ENCODE data around the gene DNAH3.

Gene DNAH3, protein sequence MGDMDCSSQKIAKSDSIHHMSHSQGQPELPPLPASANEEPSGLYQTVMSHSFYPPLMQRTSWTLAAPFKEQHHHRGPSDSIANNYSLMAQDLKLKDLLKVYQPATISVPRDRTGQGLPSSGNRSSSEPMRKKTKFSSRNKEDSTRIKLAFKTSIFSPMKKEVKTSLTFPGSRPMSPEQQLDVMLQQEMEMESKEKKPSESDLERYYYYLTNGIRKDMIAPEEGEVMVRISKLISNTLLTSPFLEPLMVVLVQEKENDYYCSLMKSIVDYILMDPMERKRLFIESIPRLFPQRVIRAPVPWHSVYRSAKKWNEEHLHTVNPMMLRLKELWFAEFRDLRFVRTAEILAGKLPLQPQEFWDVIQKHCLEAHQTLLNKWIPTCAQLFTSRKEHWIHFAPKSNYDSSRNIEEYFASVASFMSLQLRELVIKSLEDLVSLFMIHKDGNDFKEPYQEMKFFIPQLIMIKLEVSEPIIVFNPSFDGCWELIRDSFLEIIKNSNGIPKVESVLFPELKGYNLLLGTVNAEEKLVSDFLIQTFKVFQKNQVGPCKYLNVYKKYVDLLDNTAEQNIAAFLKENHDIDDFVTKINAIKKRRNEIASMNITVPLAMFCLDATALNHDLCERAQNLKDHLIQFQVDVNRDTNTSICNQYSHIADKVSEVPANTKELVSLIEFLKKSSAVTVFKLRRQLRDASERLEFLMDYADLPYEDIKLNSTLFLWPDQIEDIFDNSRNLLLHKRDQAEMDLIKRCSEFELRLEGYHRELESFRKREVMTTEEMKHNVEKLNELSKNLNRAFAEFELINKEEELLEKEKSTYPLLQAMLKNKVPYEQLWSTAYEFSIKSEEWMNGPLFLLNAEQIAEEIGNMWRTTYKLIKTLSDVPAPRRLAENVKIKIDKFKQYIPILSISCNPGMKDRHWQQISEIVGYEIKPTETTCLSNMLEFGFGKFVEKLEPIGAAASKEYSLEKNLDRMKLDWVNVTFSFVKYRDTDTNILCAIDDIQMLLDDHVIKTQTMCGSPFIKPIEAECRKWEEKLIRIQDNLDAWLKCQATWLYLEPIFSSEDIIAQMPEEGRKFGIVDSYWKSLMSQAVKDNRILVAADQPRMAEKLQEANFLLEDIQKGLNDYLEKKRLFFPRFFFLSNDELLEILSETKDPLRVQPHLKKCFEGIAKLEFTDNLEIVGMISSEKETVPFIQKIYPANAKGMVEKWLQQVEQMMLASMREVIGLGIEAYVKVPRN (N-terminal part only)

DNA sequence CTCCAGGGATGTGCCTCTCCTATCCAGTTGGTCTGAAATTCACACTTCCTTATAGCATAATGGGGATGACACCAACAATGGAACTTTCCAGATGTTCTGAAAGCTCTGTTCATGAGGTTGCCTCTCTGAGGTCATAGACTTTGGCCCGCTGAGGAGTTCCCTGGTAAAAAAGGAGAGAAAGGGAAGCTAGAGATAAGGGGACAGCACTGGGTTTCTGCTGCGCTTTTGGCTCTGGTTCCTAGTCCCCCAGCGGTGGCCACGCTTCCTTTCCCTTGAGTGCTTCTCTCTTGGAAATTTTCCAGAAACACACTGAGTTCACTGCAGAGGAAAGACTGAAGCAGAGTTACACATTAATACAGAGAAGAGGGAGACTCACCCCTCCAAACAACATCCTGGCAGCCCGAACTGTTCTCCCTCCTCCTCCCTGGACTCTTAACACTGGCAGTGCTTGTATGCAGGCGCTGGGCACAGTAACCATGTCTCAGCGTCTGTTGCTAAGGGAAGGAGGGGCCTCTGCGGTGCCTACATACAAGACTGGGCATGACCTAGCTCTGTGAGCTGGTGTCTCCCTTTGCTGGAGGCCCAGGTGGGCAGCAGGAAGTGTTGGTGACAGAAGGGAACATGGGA lies at the start of gene DNAH3:
Gene DNAH3, minus strand, starts transcription at position 472 of the 627 bp plus-strand sequence. CDS start 527 bp downstream, outside the sequence.
- H3K79me2 ChIP-seq (ENCODE audit: insufficient read depth, low read length): no peaks in the 10 kb centered on the region
- no peaks in the 10 kb centered on the region for H3K27me3 ChIP-seq (ENCODE audit: insufficient read depth, low read length)
- no peaks in the 10 kb centered on the region for H3K36me3 ChIP-seq (ENCODE audit: insufficient read depth, low read length)
- H3F3A ChIP-seq (ENCODE audit: insufficient read depth, low read length): no peaks in the 10 kb centered on the region
- TF ChIP-seq, protein P1, sequence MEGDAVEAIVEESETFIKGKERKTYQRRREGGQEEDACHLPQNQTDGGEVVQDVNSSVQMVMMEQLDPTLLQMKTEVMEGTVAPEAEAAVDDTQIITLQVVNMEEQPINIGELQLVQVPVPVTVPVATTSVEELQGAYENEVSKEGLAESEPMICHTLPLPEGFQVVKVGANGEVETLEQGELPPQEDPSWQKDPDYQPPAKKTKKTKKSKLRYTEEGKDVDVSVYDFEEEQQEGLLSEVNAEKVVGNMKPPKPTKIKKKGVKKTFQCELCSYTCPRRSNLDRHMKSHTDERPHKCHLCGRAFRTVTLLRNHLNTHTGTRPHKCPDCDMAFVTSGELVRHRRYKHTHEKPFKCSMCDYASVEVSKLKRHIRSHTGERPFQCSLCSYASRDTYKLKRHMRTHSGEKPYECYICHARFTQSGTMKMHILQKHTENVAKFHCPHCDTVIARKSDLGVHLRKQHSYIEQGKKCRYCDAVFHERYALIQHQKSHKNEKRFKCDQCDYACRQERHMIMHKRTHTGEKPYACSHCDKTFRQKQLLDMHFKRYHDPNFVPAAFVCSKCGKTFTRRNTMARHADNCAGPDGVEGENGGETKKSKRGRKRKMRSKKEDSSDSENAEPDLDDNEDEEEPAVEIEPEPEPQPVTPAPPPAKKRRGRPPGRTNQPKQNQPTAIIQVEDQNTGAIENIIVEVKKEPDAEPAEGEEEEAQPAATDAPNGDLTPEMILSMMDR (IDR thresholded peaks at IDR 0.05; ENCODE audit: low read length): no peak
- no peak for TF ChIP-seq EZH2 (IDR thresholded peaks at IDR 0.05; ENCODE audit: borderline replicate concordance, low read length)
- H3K9ac ChIP-seq (ENCODE audit: low read length): no peak within 1 kb of the TSS
- H3K4me2 ChIP-seq (ENCODE audit: low read length): no peak within 1 kb of the TSS
- H3K27ac ChIP-seq (ENCODE audit: low read depth, low read length, poor library complexity, severe bottlenecking): no peak within 1 kb of the TSS
- no peaks in the 10 kb centered on the region for H4K20me1 ChIP-seq (ENCODE audit: insufficient read depth, low read length)
- no peaks in the 10 kb centered on the region for H3K9me3 ChIP-seq (ENCODE audit: low read length)
- no peaks in the 10 kb centered on the region for H3K9me2 ChIP-seq (ENCODE audit: low read depth, low read length)
- H3K4me3 ChIP-seq (ENCODE audit: low read depth, low read length, poor library complexity, severe bottlenecking): no peak within 1 kb of the TSS
- no peak within 1 kb of the TSS for H2AFZ ChIP-seq (ENCODE audit: low read length)
- no peaks in the 10 kb centered on the region for H3K4me1 ChIP-seq (ENCODE audit: insufficient read depth, low read length, severe bottlenecking)

DNA sequence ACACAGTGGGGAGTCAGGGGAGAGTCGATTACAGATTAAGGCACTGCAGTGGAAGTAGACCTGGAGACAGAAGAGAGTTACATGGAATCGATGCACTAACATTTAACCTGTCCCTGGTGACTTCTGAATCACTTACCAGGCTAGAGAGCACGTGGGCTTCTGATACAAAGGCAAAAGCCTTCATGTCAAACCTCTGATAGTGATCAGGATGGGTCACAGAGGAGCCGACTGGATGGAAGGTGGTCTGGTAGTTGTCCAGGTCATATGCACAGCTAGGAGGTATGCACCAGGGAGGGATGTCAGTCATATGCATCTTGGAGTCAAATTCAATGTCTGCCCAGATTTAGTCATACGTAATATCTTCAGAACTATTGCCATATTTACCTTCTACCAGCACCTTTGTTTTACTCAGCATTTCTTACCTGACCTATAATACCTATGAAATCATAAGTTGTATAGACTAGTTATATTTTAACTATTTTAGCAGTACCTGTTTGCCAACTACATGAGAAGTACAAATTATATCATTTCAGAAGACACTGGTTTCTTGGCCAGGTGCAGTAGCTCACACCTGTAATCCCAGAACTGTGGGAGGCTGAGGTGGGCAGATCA lies 49.1 kb upstream of the DNAH3 start:
- Histone ChIP-seq H3K36me3 (ENCODE audit: insufficient read depth, low read length) (no peaks in the 10 kb centered on the region), H3K4me2 (ENCODE audit: low read length) (no peak overlapping the region), H3K27me3 (ENCODE audit: insufficient read depth, low read length) (no peaks in the 10 kb centered on the region; the same call in 1 of the 2 replicates), H4K20me1 (ENCODE audit: insufficient read depth, low read length) (no peaks in the 10 kb centered on the region), H3K9me3 (ENCODE audit: low read length) (no peaks in the 10 kb centered on the region), H3K27ac (ENCODE audit: low read depth, low read length, poor library complexity, severe bottlenecking) (no peak overlapping the region), H3K79me2 (ENCODE audit: insufficient read depth, low read length) (no peaks in the 10 kb centered on the region), H3K9me2 (ENCODE audit: low read depth, low read length) (no peaks in the 10 kb centered on the region), H3K4me1 (ENCODE audit: insufficient read depth, low read length, severe bottlenecking) (no peaks in the 10 kb centered on the region), H2AFZ (ENCODE audit: low read length) (no peak overlapping the region), H3K9ac (ENCODE audit: low read length) (no peak overlapping the region), H3K4me3 (ENCODE audit: low read depth, low read length, poor library complexity, severe bottlenecking) (no peak overlapping the region), H3F3A (ENCODE audit: insufficient read depth, low read length) (no peaks in the 10 kb centered on the region)
- TF ChIP-seq, protein P1 (IDR thresholded peaks at IDR 0.05; ENCODE audit: low read length): no peak
- no peak for TF ChIP-seq EZH2 (IDR thresholded peaks at IDR 0.05; ENCODE audit: borderline replicate concordance, low read length)

Data from OCI-LY1 (cell line).